ENCODE measurements around the gene MOB2.

DNA sequence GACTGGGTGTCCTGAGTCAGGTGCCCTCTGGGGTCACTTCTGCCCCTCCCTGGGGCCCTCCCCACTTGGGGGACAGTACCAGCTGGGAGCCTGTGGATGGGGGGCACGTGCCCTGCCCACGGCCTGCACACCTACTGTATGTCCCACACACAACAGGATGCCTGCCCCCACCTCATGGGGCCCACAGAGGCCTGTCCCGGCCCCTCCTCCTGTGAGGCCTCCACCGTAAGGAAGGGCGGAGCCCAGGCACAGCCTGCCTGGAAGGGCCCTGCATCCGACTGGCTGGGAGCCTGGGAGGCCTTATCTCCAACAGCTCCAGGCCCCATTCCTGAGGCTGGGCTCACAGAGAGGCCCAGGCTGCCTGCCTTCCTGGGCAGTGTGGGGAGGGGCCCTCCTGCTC lies 49.1 kb downstream of the MOB2 start:
- TF ChIP-seq, protein P1, sequence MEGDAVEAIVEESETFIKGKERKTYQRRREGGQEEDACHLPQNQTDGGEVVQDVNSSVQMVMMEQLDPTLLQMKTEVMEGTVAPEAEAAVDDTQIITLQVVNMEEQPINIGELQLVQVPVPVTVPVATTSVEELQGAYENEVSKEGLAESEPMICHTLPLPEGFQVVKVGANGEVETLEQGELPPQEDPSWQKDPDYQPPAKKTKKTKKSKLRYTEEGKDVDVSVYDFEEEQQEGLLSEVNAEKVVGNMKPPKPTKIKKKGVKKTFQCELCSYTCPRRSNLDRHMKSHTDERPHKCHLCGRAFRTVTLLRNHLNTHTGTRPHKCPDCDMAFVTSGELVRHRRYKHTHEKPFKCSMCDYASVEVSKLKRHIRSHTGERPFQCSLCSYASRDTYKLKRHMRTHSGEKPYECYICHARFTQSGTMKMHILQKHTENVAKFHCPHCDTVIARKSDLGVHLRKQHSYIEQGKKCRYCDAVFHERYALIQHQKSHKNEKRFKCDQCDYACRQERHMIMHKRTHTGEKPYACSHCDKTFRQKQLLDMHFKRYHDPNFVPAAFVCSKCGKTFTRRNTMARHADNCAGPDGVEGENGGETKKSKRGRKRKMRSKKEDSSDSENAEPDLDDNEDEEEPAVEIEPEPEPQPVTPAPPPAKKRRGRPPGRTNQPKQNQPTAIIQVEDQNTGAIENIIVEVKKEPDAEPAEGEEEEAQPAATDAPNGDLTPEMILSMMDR (conservative IDR thresholded peaks at IDR 0.05): no peak
- TF ChIP-seq EZH2 (IDR thresholded peaks at IDR 0.05; ENCODE audit: low read depth): no peak

All from PC-9 (cell line).